ENCODE measurements around the gene ZNF277. TPM values are rescaled to one million over a fixed set of nuclear protein-coding genes. Genes with fewer than 3 reads are reported as not detected.

The ZNF277 gene
- total RNA-seq, 4 donors from 2014 or later, result 16.5 to 25.8 (median 19.1) TPM

GRCh38 chr7:112197322-112197721 is 9.2 kb upstream of the ZNF277 start:
- H3K36me3 ChIP-seq, result no peaks in the 10 kb centered on the region
- H3K9me3 ChIP-seq, result peaks cover 0 to 7% (median 0%) of the 10 kb centered on the region in 4 donors
- H3K27ac ChIP-seq, result no peak overlapping the region
- no peak for DNase-seq (ENCODE audit: low spot score in 2 of 2)
- no peaks in the 10 kb centered on the region for H3K27me3 ChIP-seq
- peaks cover 0 to 4% (median 0%) of the 10 kb centered on the region in 4 donors for H3K4me1 ChIP-seq
- TF ChIP-seq EP300 (IDR thresholded peaks at IDR 0.05) (no peak), POLR2A (IDR thresholded peaks at IDR 0.05) (no peak), CTCF (IDR thresholded peaks at IDR 0.05) (no peak)
- no peak overlapping the region for H3K4me3 ChIP-seq
- WGBS, 2 donors, result 84 to 87% methylated on average over 6 of the region's 6 CpGs

GRCh38 chr7:112199035-112199655 is 7.3 kb upstream of the ZNF277 start:
- H3K27ac ChIP-seq, result no peak overlapping the region
- H3K36me3 ChIP-seq, result no peaks in the 10 kb centered on the region
- DNase-seq (ENCODE audit: low spot score in 2 of 2), result no peak
- peaks cover 0 to 18% (median 0%) of the 10 kb centered on the region in 4 donors for H3K4me1 ChIP-seq
- WGBS, 2 donors, result 91 to 93% methylated on average over 2 of the region's 2 CpGs
- H3K9me3 ChIP-seq, result peaks cover 0 to under 1% (median 0%) of the 10 kb centered on the region in 4 donors
- no peaks in the 10 kb centered on the region for H3K27me3 ChIP-seq
- H3K4me3 ChIP-seq, result no peak overlapping the region
- TF ChIP-seq CTCF (IDR thresholded peaks at IDR 0.05) (no peak), POLR2A (IDR thresholded peaks at IDR 0.05) (no peak), EP300 (IDR thresholded peaks at IDR 0.05) (no peak)

- Histone ChIP-seq H3K4me3 (no peak overlapping the region), H3K36me3 (no peaks in the 10 kb centered on the region), H3K27ac (no peak overlapping the region), H3K9me3 (no peaks in the 10 kb centered on the region), H3K27me3 (no peaks in the 10 kb centered on the region), H3K4me1 (peaks cover 0 to 22% (median 0%) of the 10 kb centered on the region in 4 donors)
- no peak for DNase-seq (ENCODE audit: low spot score in 2 of 2)
- 95 to 100% methylated on average over 1 of the region's 1 CpG for WGBS, 2 donors
- no peak for TF ChIP-seq EP300 (IDR thresholded peaks at IDR 0.05)
- no peak for TF ChIP-seq POLR2A (IDR thresholded peaks at IDR 0.05)
- TF ChIP-seq CTCF (IDR thresholded peaks at IDR 0.05), result no peak
These were observed 6.8 kb upstream of the ZNF277 start for GRCh38 chr7:112199672-112200071.

GRCh38 chr7:112201411-112201810 is 5.1 kb upstream of the ZNF277 start:
- no peak for DNase-seq (ENCODE audit: low spot score in 2 of 2)
- H3K4me1 ChIP-seq, result peaks cover 0 to 19% (median 0%) of the 10 kb centered on the region in 4 donors
- WGBS, 2 donors, result 82 to 85% methylated on average over 6 of the region's 6 CpGs
- H3K9me3 ChIP-seq, result no peaks in the 10 kb centered on the region
- no peak overlapping the region for H3K27ac ChIP-seq
- no peak overlapping the region for H3K4me3 ChIP-seq
- no peaks in the 10 kb centered on the region for H3K36me3 ChIP-seq
- H3K27me3 ChIP-seq, result no peaks in the 10 kb centered on the region
- no peak for TF ChIP-seq CTCF (IDR thresholded peaks at IDR 0.05)
- no peak for TF ChIP-seq POLR2A (IDR thresholded peaks at IDR 0.05)
- TF ChIP-seq EP300 (IDR thresholded peaks at IDR 0.05), result no peak

GRCh38 chr7:112201839-112202238 is 4.7 kb upstream of the ZNF277 start:
- no peak overlapping the region for H3K4me3 ChIP-seq
- no peak for DNase-seq (ENCODE audit: low spot score in 2 of 2)
- no peak for TF ChIP-seq CTCF (IDR thresholded peaks at IDR 0.05)
- no peak for TF ChIP-seq POLR2A (IDR thresholded peaks at IDR 0.05)
- TF ChIP-seq EP300 (IDR thresholded peaks at IDR 0.05), result no peak
- no peak overlapping the region for H3K27ac ChIP-seq
- H3K27me3 ChIP-seq, result no peaks in the 10 kb centered on the region
- H3K4me1 ChIP-seq, result peaks cover 0 to 19% (median 0%) of the 10 kb centered on the region in 4 donors
- H3K36me3 ChIP-seq, result no peaks in the 10 kb centered on the region
- no peaks in the 10 kb centered on the region for H3K9me3 ChIP-seq

All from tibial nerve (tissue), 4 donors.